Measurements from ENCODE around the gene C2CD2. TPM values are rescaled to one million over a fixed set of nuclear protein-coding genes. Genes with fewer than 3 reads are reported as not detected.

The C2CD2 gene
- total RNA-seq, 1 experiment from 2014 or later = 50.4 TPM

GRCh38 chr21:41954654-41955499 lies 1.1 kb upstream of the C2CD2 start:
- Histone ChIP-seq H3K79me2 (ENCODE audit: low read length) (peaks cover 44% of the 10 kb centered on the region), H3K27me3 (ENCODE audit: low read length) (no peaks in the 10 kb centered on the region), H3K9me2 (replicated peaks; ENCODE audit: low read length) (no peaks in the 10 kb centered on the region), H3K36me3 (ENCODE audit: low read depth, low read length) (peaks cover 13% of the 10 kb centered on the region), H4K20me1 (ENCODE audit: low read length) (peaks cover 33% of the 10 kb centered on the region), H3K4me3 (ENCODE audit: low read length) (peak overlapping the region; percentile 32; the same call in 1 of the 2 replicates), H3F3A (ENCODE audit: low read length, unreplicated experiment) (peaks cover 9% of the 10 kb centered on the region), H2AFZ (ENCODE audit: low read length) (no peak overlapping the region), H3K27ac (ENCODE audit: low read length) (peak overlapping the region; percentile 98), H3K4me1 (ENCODE audit: insufficient read depth, low read length) (peaks cover 69% of the 10 kb centered on the region), H3K9me3 (ENCODE audit: low read length) (no peaks in the 10 kb centered on the region), H3K4me2 (ENCODE audit: low read length) (peak overlapping the region; percentile 64), H3K9ac (ENCODE audit: low read length) (peak overlapping the region; percentile 73)
- POLR2A ChIA-PET (ENCODE audit: unreplicated experiment) = no interaction called here
- BruUV-seq (replicated peaks) = no TSS peak
- TF ChIP-seq EZH2phosphoT487 (IDR thresholded peaks at IDR 0.05; ENCODE audit: borderline replicate concordance, low read length) = no peak
- TF ChIP-seq CTCF (conservative IDR thresholded peaks at IDR 0.05; ENCODE audit: low read depth, low read length) = no peak
- TF ChIP-seq EZH2 (IDR thresholded peaks at IDR 0.05; ENCODE audit: low read length, unreplicated experiment) = no peak
- CTCF ChIA-PET = no interaction called here
- intact Hi-C loops (cut with micrococcal nuclease) = loop anchor here (5.0 kb wide), 1 partner anchor 142 kb away; no protein-coding TSS in a partner anchor
- DNase-seq (no peak), ATAC-seq (no peak)

GRCh38 chr21:41953249-41953830 lies 478 bp downstream of the C2CD2 start:
- Histone ChIP-seq H3K9me2 (replicated peaks; ENCODE audit: low read length) (no peaks in the 10 kb centered on the region), H2AFZ (ENCODE audit: low read length) (no peak overlapping the region), H3K4me1 (ENCODE audit: insufficient read depth, low read length) (peaks cover 62% of the 10 kb centered on the region), H3K27ac (ENCODE audit: low read length) (peak overlapping the region; percentile 49), H3K4me2 (ENCODE audit: low read length) (peak overlapping the region; percentile 93), H3K4me3 (ENCODE audit: low read length) (peak overlapping the region; percentile 76), H3K9ac (ENCODE audit: low read length) (peak overlapping the region; percentile 98), H3K79me2 (ENCODE audit: low read length) (peaks cover 59% of the 10 kb centered on the region), H3K9me3 (ENCODE audit: low read length) (no peaks in the 10 kb centered on the region), H3K27me3 (ENCODE audit: low read length) (no peaks in the 10 kb centered on the region), H4K20me1 (ENCODE audit: low read length) (peaks cover 43% of the 10 kb centered on the region), H3K36me3 (ENCODE audit: low read depth, low read length) (peaks cover 13% of the 10 kb centered on the region), H3F3A (ENCODE audit: low read length, unreplicated experiment) (peaks cover 9% of the 10 kb centered on the region)
- POLR2A ChIA-PET (ENCODE audit: unreplicated experiment) = interaction anchor here (0.7 to 1.7 kb wide), 4 partner anchors 11 to 266 kb away, joined by 4 to 6 read pairs (median 4); no protein-coding TSS in a partner anchor
- DNase-seq = peak; percentile 23
- BruUV-seq (replicated peaks) = no TSS peak
- intact Hi-C loops (cut with micrococcal nuclease) = loop anchor here (1.0 kb wide), 1 partner anchor 21 kb away; no protein-coding TSS in a partner anchor
- TF ChIP-seq CTCF (conservative IDR thresholded peaks at IDR 0.05; ENCODE audit: low read depth, low read length) (no peak), EZH2 (IDR thresholded peaks at IDR 0.05; ENCODE audit: low read length, unreplicated experiment) (no peak), EZH2phosphoT487 (IDR thresholded peaks at IDR 0.05; ENCODE audit: borderline replicate concordance, low read length) (no peak)
- CTCF ChIA-PET = no interaction called here
- peak; percentile 7 for ATAC-seq

All from PC-3 (cell line).